Activated CD4-positive, alpha-beta T cell treated with anti-CD3 and anti-CD28 coated beads, Interleukin-10, Interleukin-2, amounts not matched to agents 100 ng/mL and 50 ng/mL, durations not matched to agents 16 hours and 8 hours (primary cell): ENCODE results near the gene SPR.

Source experiments
- DNase-seq: peaks from one replicate; pipeline ENCODE4 v3.0.0-alpha.2; 2020

SPR gene

GRCh38 chr2:72887032-72887739 lies at the start of gene SPR:
SPR (plus strand) TSS chr2:72887408; CDS start chr2:72887433, 25 bp downstream.
- DNase-seq: peak; percentile 78

- no peak for DNase-seq
Observed at GRCh38 chr2:72840066-72840465, 47.1 kb upstream of the SPR start.

- no peak for DNase-seq
Observed at GRCh38 chr2:72841462-72842125, 45.6 kb upstream of the SPR start.

GRCh38 chr2:72843301-72843700 lies 43.9 kb upstream of the SPR start:
- DNase-seq: no peak

GRCh38 chr2:72846171-72847095 lies 40.8 kb upstream of the SPR start:
- DNase-seq: peak; percentile 21

GRCh38 chr2:72847534-72848315 lies 39.5 kb upstream of the SPR start:
- no peak for DNase-seq

- no peak for DNase-seq
Observed at GRCh38 chr2:72848436-72849137, 38.6 kb upstream of the SPR start.

- no peak for DNase-seq
Observed at GRCh38 chr2:72849138-72849462, 38.1 kb upstream of the SPR start.

GRCh38 chr2:72851333-72851732 lies 35.9 kb upstream of the SPR start:
- DNase-seq: no peak

GRCh38 chr2:72859831-72860262 lies 27.4 kb upstream of the SPR start:
- peak; percentile 67 for DNase-seq

GRCh38 chr2:72862239-72862988 lies 24.8 kb upstream of the SPR start:
- peak; percentile 92 for DNase-seq

- no peak for DNase-seq
Observed at GRCh38 chr2:72863046-72863445, 24.2 kb upstream of the SPR start.

- DNase-seq: peak; percentile 83
Observed at GRCh38 chr2:72864500-72864899, 22.7 kb upstream of the SPR start.

GRCh38 chr2:72871060-72871459 lies 16.1 kb upstream of the SPR start:
- DNase-seq: no peak

- DNase-seq: peak; percentile 9
Observed at GRCh38 chr2:72871880-72872279, 15.3 kb upstream of the SPR start.

- DNase-seq: peak; percentile 17
Observed at GRCh38 chr2:72883356-72883962, 3.7 kb upstream of the SPR start.

GRCh38 chr2:72886505-72887031 lies 640 bp upstream of the SPR start:
- DNase-seq: no peak

- DNase-seq: peak; percentile 67
Observed at GRCh38 chr2:72887740-72888437, 681 bp downstream of the SPR start.

- DNase-seq: no peak
Observed at GRCh38 chr2:72888438-72889202, 1.4 kb downstream of the SPR start.
